NCI-H1930 (cell line): ENCODE measurements around the gene LOXHD1.

Experiments
- DNase-seq, 2 experiments: peaks; one replicate each; lab custom pipeline; 2025; lab: John Stamatoyannopoulos, UW

Gene LOXHD1

DNA sequence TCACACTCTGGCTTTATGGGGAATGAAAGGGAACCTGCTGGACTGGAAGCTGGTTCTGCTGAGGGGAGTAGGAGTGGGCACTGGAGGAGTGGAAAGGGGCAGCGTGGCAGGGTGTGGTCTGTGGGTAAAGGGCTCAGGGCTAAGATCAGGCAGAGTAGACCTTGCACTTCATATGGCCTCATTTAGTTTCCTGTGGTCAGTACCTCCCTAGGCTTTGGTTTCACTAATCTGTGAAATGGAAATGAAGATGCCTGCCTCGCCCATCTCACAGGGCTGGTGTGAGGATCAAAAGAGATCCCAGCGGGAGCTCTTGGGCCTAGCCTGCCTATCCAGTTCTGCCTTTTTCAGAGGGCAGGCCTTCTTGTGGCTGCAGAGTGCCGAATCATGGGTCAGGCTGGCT, 208.7 kb downstream of the LOXHD1 start:
- DNase-seq, result no peak

DNA sequence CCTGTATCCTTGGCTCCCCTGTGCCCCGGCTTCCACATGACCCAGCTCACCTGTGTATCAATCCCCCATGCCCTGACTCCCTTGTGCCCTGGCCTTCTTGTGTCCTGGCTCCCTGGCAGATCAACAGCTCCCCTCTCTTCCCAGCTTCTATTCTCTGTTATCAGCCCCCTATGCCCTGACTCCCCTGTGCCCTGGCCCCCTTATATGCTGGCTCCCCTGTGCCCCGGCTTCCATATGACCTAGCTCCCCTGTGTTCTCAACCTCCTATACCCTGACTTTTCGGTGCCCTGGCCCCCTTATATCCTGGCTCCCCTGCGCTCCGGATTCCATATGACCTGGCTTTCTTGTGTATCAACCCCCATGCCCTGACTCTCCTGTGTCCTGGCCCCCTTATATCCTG, 209.2 kb downstream of the LOXHD1 start:
- no peak for DNase-seq

DNA sequence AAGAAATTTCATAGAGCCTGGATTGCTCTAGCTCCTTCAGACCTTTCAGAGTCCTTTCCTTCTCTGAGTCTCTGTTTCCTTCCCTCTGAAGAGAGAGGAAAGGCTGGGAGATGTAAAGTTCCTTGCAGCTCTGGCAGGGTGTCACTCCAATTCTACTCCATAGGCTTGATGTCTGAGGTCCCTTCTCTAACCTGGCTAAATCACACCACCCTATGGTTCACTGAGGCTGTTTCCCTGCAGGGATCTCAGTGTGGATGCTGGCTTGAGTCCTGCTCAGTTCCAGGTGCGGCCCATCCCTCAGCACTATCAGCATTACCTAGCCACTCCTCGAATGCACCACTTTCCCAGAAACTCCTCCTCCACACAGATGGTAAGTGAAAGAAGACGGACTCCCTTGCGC, 209.7 kb downstream of the LOXHD1 start:
- no peak for DNase-seq

DNA sequence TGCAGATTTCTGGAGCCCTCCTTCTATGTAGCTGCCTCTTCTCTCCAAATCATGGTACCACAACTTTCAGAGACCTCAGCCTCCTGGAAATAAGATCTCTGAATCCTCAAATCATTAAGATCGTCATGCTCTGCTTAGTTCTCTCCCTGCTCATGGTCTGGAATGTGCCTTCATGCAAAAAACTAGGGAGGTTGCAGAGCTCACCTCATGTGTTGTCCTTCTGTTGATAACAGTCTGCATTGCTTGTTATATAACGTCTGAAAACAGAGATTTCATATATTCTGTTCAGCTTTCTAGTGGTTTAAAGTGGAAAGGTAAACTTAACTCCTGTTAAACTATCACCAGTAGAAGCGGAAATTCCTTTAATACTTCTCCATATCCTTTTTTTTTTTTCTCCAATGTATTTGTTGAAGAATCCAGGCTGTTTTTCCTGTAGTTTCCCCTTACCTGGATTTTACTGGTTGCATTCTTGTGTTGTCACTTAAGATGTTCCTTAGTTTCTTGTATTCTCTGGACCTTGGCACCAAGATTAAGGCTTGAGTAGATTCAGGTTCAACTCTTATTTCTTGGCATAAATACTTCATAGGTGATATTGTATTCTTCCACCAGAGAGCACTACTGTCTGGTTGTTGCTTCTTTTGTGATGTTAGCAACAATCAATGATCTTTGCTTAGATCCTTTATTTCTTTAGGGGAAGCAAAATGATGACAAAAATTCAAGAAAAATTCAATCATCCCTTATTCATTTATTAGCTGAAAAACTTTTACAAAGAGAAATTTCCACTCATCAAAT, 211.3 kb downstream of the LOXHD1 start:
- no peak for DNase-seq

DNA sequence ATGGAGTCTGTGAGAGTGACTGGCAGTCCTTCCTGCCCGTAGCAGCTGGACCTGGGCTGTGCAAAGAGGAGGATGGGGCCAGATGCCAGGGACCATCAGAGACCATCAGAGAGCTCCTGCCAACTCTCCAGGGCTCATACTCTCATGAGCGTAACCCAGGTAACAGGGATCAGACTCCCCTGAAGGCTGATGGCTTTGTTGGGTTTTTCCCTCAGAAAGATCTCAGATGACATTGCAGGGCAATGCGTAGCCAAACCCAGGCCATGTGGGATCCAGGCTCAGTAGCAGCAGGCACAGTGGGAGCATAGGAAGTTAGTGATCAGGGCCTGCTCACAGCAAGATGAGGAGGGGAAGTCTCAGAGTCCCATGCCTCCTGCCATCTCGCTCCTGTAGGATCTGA, 218.0 kb downstream of the LOXHD1 start:
- no peak for DNase-seq

DNA sequence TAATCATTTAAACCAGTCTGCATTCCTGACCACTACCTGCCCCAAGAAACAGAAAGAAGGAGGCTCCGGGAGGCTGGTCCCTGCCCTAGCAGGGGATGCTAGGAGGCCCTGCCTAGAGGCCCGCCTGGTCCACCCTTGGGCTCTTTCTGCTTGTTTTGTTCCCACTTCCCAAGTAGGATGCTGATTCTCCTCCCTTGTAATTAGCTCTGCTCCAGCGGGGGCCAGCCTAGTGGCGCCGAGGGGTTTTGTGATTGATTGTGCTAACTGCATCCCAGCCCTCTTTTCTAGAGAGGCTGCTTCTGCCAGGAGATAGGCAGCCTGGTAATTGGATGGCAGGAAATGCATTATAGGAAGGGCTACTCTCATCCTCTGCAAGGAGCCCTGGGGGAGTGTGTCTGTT, 220.0 kb downstream of the LOXHD1 start:
- no peak for DNase-seq

DNA sequence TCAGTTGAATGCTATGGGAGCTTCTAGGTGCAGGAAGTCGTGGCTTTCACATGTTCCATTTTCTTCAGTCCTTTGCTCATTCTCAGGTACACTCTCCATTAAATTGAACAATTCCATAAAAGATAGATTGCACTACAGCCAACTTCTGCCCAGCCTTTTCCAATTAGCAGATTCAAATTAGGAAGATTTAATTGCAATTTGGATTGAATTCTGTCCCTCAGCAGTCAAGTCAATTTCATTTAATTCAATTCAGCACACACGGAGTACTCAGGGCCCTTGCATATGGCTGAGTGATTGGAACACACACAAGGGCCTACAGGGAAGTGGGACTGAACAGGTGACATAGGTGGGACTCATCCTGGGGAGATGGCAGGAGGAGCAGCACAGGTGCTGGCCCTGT, 220.4 kb downstream of the LOXHD1 start:
- no peak for DNase-seq

DNA sequence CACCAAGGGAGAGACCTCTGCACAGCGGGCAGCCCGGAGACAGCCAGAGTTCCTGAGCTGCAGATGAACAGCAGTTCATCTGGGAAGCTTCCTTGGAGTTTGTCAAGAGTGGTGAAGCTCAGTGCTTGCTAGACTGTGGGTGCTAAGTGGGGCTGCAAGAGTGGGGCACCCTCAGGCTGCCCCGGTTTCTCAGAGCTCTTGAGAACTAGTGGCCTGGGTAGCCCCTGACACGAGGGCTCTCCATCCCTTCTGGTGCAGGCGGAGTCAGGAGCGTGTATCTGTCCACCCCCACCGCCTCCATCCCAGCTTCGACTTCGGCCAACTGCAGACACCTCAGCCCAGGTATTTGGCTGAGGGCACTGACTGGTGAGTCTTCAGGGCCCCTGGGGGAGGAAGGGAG, 222.0 kb downstream of the LOXHD1 start:
- DNase-seq, result no peak

DNA sequence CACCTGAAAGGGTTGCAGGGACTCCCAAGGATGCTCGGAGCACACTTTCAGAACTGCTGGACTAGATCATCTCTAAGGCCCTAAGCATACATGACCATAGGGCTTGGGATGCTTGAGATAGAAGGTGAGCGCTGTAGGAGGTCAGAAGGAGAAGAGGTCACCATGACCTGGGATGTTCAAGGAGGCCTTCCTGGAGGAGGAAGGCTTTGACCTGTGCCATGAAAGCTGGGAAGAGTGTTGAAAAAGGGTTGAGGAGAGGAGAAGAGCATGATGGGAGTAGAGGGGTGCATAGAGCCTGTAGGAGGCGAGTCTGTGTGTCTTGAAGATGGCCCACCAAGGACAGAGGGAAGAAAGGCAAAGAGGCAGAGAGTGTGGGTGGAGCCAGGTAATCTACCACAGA, 222.4 kb downstream of the LOXHD1 start:
- no peak for DNase-seq

DNA sequence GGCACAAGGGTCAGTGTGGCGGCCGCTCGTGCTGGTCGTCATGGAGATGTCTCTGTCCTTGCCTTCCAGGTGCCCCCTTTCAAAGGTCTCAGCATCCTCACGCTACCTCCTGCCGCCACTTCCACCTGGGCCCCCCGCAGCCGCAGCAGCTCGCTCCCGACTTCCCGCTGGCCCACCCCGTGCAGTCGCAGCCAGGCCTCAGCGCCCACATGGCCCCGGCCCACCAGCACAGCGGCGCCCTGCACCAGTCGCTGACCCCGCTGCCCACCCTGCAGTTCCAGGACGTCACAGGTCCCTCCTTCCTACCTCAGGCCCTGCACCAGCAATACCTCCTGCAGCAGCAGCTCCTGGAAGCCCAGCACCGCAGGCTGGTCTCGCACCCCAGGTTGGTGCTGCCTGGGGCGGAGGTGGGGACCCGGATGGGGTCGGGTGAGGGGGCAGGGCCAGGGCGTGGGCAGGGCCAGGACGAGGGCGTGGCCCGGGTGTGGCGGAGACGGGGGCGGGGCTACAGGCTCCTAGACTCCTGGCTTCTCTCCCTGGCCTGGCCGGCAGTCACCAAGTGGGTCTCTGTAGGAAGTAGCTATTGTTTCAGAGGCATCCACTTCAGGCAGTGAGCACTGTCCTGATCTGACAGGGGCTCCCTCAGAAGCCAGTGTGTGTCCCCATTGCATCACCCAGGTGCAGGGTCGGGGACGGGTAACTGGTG, 223.7 kb downstream of the LOXHD1 start:
- no peak for DNase-seq

DNA sequence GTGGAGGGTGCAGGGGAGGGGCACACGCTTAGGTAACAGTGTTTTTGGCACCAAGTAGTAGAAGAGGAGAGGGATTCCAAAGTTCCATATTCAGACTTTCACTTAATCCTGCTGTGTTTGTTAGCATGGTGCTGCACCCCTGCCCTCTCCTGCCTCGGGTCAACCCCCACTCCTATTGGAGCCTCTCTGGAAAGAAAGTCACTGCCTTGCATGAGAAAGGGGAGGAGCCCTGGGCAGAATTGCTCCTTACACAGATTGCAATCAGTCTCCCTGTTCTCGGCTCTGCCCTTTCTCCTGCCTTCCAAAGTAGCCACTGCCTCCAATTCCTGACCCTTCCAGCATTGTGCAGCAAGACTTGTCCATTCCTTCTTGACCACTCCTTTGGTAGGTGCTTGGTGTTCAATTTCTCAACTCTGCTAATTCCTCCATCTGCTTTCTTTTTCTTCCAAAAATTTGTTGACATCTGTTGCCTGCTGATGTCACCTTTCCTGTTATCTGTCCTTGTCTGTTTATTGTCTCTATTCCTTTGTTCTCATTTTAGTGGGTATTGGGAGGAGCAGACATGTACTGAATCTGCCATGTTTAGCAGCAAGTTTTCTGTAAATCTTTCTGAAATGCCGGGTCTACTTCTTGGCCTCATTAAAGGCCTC, 225.4 kb downstream of the LOXHD1 start:
- no peak for DNase-seq

DNA sequence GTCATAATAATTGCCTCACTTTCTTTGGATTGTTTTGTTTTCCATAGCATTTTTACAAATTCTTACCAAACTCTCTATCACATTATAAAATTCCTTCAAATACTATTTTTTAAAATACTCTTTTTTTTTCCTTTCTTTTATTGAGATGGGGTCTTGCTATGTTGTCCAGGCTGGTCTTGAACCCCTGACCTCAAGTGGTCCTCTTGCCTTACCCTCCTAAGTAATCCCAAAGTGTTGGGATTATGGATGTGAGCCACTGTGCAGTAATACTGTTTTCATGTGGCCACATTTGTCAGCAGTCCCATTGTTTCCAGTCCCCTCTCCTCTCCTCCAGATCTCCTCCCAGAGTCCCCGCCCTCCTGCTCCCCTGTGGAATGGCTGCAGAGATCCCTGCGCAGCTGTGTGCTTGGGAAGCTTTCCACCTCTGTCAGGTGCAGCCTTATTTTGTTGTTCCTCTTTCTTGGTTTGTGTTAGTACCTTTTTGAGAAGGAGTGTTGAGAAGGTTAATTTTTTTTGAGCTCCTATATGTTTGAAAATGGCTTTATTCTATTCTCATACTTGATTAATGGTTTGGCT, 227.3 kb downstream of the LOXHD1 start:
- DNase-seq, result no peak

DNA sequence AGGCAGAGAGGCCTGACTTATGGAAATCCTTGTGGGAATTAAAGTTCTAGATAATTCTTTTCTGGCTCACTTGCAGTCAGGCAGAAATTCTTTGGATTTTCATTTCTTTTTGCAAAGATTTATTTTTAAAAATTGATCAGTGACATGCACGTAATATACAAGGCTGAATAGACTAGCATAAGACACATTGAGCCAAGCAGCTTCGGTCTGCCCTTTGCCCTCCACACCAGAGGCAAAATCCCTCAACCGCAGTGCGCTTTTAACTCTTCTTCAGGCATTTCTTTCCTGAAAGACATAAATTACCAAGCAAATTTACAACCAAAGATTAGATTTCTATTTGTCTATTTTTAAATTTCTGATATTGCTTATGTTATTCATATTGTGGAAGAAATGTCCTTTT, 227.9 kb downstream of the LOXHD1 start:
- no peak for DNase-seq

DNA sequence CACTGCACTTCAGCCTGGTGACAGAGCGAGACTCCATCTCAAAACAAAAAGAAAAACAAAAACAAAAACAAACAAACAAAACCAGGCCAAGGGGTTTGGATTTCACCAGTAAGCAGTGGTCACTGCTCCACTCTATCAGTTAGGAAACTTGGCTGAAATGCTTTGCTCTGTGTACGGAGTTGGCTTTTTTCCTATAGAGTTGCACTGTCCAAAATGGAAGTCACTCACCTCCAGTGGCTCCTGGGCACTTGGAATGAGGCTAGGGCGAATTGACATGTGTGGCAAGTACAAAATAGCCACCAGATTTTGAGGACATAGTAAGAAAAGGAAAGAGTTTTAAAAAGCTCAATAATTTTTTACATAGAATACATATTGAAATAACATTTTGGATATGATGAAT, 228.7 kb downstream of the LOXHD1 start:
- no peak for DNase-seq

DNA sequence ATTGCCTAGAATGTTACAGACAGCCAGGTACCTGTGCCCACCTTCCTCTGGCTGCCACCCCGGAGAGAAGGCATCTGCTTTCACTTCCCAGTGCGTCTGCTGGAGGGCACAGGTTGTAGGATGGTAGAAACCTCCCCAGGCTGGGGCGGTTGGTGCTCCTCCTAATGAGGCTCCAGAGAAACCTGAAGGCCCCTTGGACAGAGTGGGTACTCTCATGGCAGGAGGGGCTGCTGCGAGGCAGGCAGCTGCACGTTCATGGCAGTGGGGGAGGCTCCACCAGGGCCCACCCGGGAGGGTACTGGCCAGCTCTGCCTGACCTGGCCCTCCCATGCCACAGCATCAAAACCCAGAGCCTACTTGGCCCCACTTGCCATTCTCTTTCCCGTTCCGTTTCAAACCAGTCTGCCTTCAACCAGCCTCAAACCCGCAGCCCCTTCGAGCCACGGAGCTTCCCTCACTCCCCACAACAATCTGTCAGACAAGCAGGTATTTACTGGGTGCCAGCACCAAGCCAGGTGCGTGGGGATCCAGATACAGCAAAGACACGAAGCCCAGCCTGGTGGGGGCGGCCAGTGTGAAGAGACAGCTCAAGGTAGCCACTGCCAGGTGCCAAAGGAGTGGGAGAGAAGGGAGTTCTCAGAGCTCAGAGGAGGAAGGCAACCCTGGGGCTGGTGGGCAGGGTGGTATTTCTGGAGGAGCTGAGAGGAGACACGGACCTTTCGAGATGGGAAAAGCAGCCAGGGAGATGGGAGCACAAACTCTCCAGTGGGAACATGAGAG, 229.6 kb downstream of the LOXHD1 start:
- DNase-seq, result no peak
